Neural cell (in vitro differentiated cells): ENCODE results near the gene SLC49A4.

Experiments
- CTCF ChIP-seq: fragments of 450-650 bp; IDR thresholded peaks from 2 replicates; pipeline ENCODE4 v1.5.1; 2014; ENCODE audit warnings: antibody characterized with exemption, mild to moderate bottlenecking, moderate library complexity; ENCODE audit not compliant: poor library complexity, severe bottlenecking
- EP300 ChIP-seq: fragments of 450-650 bp; conservative IDR thresholded peaks from 2 replicates; pipeline ENCODE4 v1.6.1; 2014; ENCODE audit warnings: antibody characterized with exemption, mild to moderate bottlenecking, moderate library complexity; ENCODE audit not compliant: poor library complexity, severe bottlenecking
- EZH2 ChIP-seq: fragments of 200-600, 300-800 bp; shearing (Covaris generic), sonication (generic); IDR thresholded peaks from 2 replicates; pipeline ENCODE4 v1.6.1; 2014; ENCODE audit warnings: antibody characterized with exemption, low read length, borderline replicate concordance, mild to moderate bottlenecking; ENCODE audit not compliant: insufficient read depth, poor library complexity, severe bottlenecking
- MXI1 ChIP-seq: fragments of 450-650 bp; conservative IDR thresholded peaks from 2 replicates; pipeline ENCODE4 v1.6.1; 2014; ENCODE audit warnings: antibody characterized with exemption, mild to moderate bottlenecking; ENCODE audit not compliant: poor library complexity, severe bottlenecking
- POLR2AphosphoS5 ChIP-seq: IDR thresholded peaks from 2 replicates; pipeline ENCODE4 v1.6.1; 2012
- REST ChIP-seq: IDR thresholded peaks from 2 replicates; pipeline ENCODE4 v1.6.1; 2012; ENCODE audit warnings: borderline replicate concordance
- SMC3 ChIP-seq: fragments of 450-650 bp; conservative IDR thresholded peaks from 2 replicates; pipeline ENCODE4 v1.6.1; 2014; ENCODE audit warnings: antibody characterized with exemption, mild to moderate bottlenecking, moderate library complexity; ENCODE audit not compliant: poor library complexity
- TAF1 ChIP-seq: IDR thresholded peaks from 2 replicates; pipeline ENCODE4 v1.6.1; 2012; ENCODE audit warnings: low read depth

GRCh38 chr3:122774564-122774963 lies 20.3 kb upstream of the SLC49A4 start:
- TF ChIP-seq CTCF (no peak), EZH2 (no peak), MXI1 (no peak), POLR2AphosphoS5 (no peak), SMC3 (no peak), EP300 (no peak), TAF1 (no peak), REST (no peak)
